Measurements from ENCODE around the gene MRPL19. TPM values are rescaled to one million over a fixed set of nuclear protein-coding genes. Genes with fewer than 3 reads are reported as not detected.

The MRPL19 gene
- total and polyA plus RNA-seq, 2 of the 13 experiments (the other 11 are each of a cell fraction or from before 2014, with no cell fraction given), result 43.2 to 163 TPM

DNA sequence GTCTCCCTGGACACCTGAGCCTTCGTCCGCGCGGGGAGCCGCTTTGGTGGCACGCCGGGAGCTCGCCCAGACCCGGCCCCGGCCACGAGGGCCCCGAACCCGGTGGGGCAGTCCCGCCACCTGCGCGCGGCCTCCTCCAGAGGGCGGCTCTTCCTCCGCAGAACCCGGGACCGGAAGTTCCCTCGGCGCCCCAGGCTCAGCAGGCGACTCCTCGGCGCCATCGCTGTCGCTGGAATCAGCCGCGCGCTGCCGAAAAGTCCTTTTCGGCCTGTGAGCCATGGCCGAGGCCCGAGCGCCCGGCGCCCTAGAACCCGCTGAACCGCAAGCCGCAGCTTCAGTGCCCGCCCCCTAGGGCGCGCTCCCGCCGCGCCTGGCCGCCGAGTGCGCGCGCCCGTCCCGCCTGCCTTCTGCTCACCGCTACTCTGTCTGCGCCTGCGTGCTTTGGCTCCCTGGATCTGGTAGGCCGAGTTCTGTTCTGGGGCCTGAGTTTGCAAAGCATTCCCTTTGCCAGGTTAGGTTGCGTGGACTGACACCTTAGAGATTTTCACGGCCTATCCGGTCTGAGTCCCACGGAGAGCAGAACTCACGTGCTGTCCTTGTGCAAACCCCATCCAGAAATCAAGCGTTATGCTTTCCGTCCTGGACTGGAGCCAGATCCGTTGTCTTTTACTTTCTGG lies 64.1 kb downstream of the MRPL19 start, which contains the start of gene GCFC2 (continued):
- TF ChIP-seq, protein P1, sequence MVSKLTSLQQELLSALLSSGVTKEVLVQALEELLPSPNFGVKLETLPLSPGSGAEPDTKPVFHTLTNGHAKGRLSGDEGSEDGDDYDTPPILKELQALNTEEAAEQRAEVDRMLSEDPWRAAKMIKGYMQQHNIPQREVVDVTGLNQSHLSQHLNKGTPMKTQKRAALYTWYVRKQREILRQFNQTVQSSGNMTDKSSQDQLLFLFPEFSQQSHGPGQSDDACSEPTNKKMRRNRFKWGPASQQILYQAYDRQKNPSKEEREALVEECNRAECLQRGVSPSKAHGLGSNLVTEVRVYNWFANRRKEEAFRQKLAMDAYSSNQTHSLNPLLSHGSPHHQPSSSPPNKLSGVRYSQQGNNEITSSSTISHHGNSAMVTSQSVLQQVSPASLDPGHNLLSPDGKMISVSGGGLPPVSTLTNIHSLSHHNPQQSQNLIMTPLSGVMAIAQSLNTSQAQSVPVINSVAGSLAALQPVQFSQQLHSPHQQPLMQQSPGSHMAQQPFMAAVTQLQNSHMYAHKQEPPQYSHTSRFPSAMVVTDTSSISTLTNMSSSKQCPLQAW (CRISPR knock-in tag; IDR thresholded peaks at IDR 0.05), result peak; percentile 88
- TF ChIP-seq ZNF441 (CRISPR knock-in tag; IDR thresholded peaks at IDR 0.05; ENCODE audit: borderline replicate concordance) (peak; percentile 97), SIX1 (CRISPR knock-in tag; IDR thresholded peaks at IDR 0.05; ENCODE audit: borderline replicate concordance) (no peak; the same call in 1 of the 2 replicates), SP140L (CRISPR knock-in tag; IDR thresholded peaks at IDR 0.05; ENCODE audit: borderline replicate concordance) (peak; percentile 98; the same call in 1 of the 2 replicates), HNRNPK (IDR thresholded peaks at IDR 0.05; ENCODE audit: low read depth, low read length, poor library complexity, severe bottlenecking) (peak; percentile 92), FOXO1 (CRISPR knock-in tag; IDR thresholded peaks at IDR 0.05) (0 out of 2 replicates have a peak, but pooled peaks have one; percentile 42), ZBTB42 (CRISPR knock-in tag; IDR thresholded peaks at IDR 0.05) (peak; percentile 99), DNMT3B (CRISPR knock-in tag; conservative IDR thresholded peaks at IDR 0.05) (peak; percentile 95; the same call in 1 of the 2 replicates), SKI (IDR thresholded peaks at IDR 0.05; ENCODE audit: partially characterized antibody) (peak; percentile 73), DR1 (CRISPR knock-in tag; IDR thresholded peaks at IDR 0.05) (peak; percentile 95), ZNF224 (CRISPR knock-in tag; IDR thresholded peaks at IDR 0.05) (peak; percentile 100), PHF21A (CRISPR knock-in tag; IDR thresholded peaks at IDR 0.05) (peak; percentile 96), KLF12 (CRISPR knock-in tag; IDR thresholded peaks at IDR 0.05; ENCODE audit: borderline replicate concordance) (peak; percentile 98)
- TF ChIP-seq, protein P2, sequence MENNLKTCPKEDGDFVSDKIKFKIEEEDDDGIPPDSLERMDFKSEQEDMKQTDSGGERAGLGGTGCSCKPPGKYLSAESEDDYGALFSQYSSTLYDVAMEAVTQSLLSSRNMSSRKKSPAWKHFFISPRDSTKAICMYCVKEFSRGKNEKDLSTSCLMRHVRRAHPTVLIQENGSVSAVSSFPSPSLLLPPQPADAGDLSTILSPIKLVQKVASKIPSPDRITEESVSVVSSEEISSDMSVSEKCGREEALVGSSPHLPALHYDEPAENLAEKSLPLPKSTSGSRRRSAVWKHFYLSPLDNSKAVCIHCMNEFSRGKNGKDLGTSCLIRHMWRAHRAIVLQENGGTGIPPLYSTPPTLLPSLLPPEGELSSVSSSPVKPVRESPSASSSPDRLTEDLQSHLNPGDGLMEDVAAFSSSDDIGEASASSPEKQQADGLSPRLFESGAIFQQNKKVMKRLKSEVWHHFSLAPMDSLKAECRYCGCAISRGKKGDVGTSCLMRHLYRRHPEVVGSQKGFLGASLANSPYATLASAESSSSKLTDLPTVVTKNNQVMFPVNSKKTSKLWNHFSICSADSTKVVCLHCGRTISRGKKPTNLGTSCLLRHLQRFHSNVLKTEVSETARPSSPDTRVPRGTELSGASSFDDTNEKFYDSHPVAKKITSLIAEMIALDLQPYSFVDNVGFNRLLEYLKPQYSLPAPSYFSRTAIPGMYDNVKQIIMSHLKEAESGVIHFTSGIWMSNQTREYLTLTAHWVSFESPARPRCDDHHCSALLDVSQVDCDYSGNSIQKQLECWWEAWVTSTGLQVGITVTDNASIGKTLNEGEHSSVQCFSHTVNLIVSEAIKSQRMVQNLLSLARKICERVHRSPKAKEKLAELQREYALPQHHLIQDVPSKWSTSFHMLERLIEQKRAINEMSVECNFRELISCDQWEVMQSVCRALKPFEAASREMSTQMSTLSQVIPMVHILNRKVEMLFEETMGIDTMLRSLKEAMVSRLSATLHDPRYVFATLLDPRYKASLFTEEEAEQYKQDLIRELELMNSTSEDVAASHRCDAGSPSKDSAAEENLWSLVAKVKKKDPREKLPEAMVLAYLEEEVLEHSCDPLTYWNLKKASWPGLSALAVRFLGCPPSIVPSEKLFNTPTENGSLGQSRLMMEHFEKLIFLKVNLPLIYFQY (CRISPR knock-in tag; IDR thresholded peaks at IDR 0.05; ENCODE audit: borderline replicate concordance), result peak; percentile 90
- TF ChIP-seq, protein P3, sequence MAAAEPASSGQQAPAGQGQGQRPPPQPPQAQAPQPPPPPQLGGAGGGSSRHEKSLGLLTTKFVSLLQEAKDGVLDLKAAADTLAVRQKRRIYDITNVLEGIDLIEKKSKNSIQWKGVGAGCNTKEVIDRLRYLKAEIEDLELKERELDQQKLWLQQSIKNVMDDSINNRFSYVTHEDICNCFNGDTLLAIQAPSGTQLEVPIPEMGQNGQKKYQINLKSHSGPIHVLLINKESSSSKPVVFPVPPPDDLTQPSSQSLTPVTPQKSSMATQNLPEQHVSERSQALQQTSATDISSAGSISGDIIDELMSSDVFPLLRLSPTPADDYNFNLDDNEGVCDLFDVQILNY (CRISPR knock-in tag; conservative IDR thresholded peaks at IDR 0.05), result peak; percentile 91
- TF ChIP-seq, protein P4, sequence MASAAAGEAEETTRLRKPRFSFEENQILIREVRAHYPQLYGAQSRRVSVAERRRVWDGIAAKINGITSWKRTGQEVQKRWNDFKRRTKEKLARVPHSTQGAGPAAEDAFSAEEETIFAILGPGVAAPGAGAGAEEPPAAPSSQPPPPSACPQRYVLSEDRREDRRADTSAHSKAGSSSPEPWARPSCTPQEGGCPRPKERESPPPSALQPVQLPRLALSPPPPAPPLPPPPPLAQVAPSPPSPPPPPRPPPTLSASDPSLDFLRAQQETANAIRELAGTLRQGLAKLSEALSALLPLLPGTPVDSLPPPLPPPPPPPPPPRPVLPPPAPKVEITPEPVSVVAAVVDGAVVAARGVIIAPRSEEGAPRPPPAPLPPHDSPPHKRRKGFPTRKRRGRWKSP (CRISPR knock-in tag; IDR thresholded peaks at IDR 0.05), result peak; percentile 98
- TF ChIP-seq, protein P5, sequence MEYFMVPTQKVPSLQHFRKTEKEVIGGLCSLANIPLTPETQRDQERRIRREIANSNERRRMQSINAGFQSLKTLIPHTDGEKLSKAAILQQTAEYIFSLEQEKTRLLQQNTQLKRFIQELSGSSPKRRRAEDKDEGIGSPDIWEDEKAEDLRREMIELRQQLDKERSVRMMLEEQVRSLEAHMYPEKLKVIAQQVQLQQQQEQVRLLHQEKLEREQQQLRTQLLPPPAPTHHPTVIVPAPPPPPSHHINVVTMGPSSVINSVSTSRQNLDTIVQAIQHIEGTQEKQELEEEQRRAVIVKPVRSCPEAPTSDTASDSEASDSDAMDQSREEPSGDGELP (IDR thresholded peaks at IDR 0.05; ENCODE audit: borderline replicate concordance, low read depth), result no peak; the same call in 1 of the 2 replicates

Measured in HepG2 (cell line).